GM19099 (cell line): ENCODE results near the gene SDF4.

Experiments
- POLR2A ChIP-seq: IDR thresholded peaks from 3 replicates; pipeline ENCODE4 v1.6.1; 2011; ENCODE audit warnings: low read depth; ENCODE audit not compliant: insufficient read length; ENCODE audit errors: extremely low read depth

The SDF4 gene

GRCh38 chr1:1245817-1246576 lies 14.2 kb upstream of the SDF4 start:
- TF ChIP-seq POLR2A: no peak

- no peak for TF ChIP-seq POLR2A
These were observed 13.5 kb upstream of the SDF4 start for GRCh38 chr1:1245178-1245816.

GRCh38 chr1:1244192-1244811 lies 12.5 kb upstream of the SDF4 start:
- no peak for TF ChIP-seq POLR2A

- no peak for TF ChIP-seq POLR2A
These were observed 12.0 kb upstream of the SDF4 start for GRCh38 chr1:1243807-1244191.

GRCh38 chr1:1243266-1243660 lies 11.5 kb upstream of the SDF4 start:
- no peak for TF ChIP-seq POLR2A

- no peak for TF ChIP-seq POLR2A
These were observed 10.9 kb upstream of the SDF4 start for GRCh38 chr1:1242461-1243265.

- TF ChIP-seq POLR2A: no peak
These were observed 9.9 kb upstream of the SDF4 start for GRCh38 chr1:1241588-1242219.

- no peak for TF ChIP-seq POLR2A
These were observed 9.2 kb upstream of the SDF4 start for GRCh38 chr1:1240822-1241587.

- no peak for TF ChIP-seq POLR2A
These were observed 8.5 kb upstream of the SDF4 start for GRCh38 chr1:1240348-1240732.

GRCh38 chr1:1239614-1240347 lies 8.0 kb upstream of the SDF4 start:
- no peak for TF ChIP-seq POLR2A

- TF ChIP-seq POLR2A: no peak
These were observed 7.4 kb upstream of the SDF4 start for GRCh38 chr1:1239227-1239613.

- TF ChIP-seq POLR2A: no peak
These were observed 6.9 kb upstream of the SDF4 start for GRCh38 chr1:1238702-1239178.
